AG04450 (cell line): ENCODE measurements around the gene UBE2J2. TPM values are rescaled to one million over a fixed set of nuclear protein-coding genes. Genes with fewer than 3 reads are reported as not detected.

Source experiments
- CTCF ChIA-PET: fragments of 300-600, 350-600 bp; formaldehyde crosslinking; extraction: SDS; loops from one replicate; lab custom pipeline; 2022; ENCODE audit warnings: antibody characterized with exemption, inconsistent platforms; lab: Charles Lee
- POLR2A ChIA-PET: fragments of 350-600 bp; formaldehyde crosslinking; extraction: SDS; loops from one replicate; lab custom pipeline; 2021; ENCODE audit warnings: antibody characterized with exemption, inconsistent platforms; lab: Yijun Ruan, JAX
- DNase-seq: peaks from one replicate; pipeline ENCODE4 v3.0.0-alpha.2; 2011; ENCODE audit warnings: low read depth, low spot score
- H3K27ac ChIP-seq: one replicate; pipeline ENCODE4 v1.5.1; 2012; ENCODE audit warnings: low read depth, low read length, control low read depth
- H3K27me3 ChIP-seq: one replicate; pipeline ENCODE4 v1.6.0; 2012; ENCODE audit warnings: low read length; ENCODE audit not compliant: control insufficient read depth, insufficient read depth
- H3K4me3 ChIP-seq: 2 replicates; pipeline ENCODE4 v1.5.1; 2011; ENCODE audit warnings: mild to moderate bottlenecking, low read depth, low read length, control low read depth
- H3K9me3 ChIP-seq: 2 replicates; pipeline ENCODE4 v1.5.1; 2012; ENCODE audit warnings: low read length; ENCODE audit not compliant: control insufficient read depth, insufficient read depth
- polyA plus RNA-seq: library from polyadenylated mRNA; depleted of rRNA; stranded (reverse); fragments of >200 nt; gene quantifications from 2 replicates; pipeline ENCODE4 v1.2.3, GENCODE V29; 2011
- TF ChIP-seq, protein P1 (sequence below): IDR thresholded peaks from 2 replicates; pipeline ENCODE4 v1.5.1; 2011; ENCODE audit warnings: low read depth, low read length, control low read depth, inconsistent platforms

UBE2J2 gene
- polyA plus RNA-seq, 1 experiment, result 31.1 TPM

DNA sequence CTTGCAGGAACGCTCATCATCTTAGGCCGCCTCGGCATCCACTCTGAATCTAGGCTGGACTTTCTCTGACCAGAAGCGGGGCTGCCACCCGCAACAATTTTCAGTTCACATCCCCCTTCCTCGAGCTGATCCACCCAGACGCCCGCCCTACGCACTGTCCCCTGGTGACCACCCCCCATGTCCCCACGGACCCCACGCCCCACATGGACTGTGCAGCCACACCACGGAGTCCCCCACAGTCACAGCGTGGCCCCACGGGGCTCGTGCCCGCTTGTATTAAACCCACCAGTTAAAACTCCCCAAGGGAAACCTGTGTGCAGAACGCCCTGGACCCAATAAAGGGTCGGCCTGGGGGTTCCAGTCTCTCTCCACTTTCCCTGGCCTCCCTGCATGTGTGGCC is 14.1 kb downstream of the UBE2J2 start:
- CTCF ChIA-PET, result no interaction called here
- H3K27ac ChIP-seq, result no peak overlapping the region
- POLR2A ChIA-PET, result no interaction called here
- peaks cover 4% of the 10 kb centered on the region; the same call in 1 of the 2 replicates for H3K9me3 ChIP-seq
- no peak for DNase-seq
- H3K4me3 ChIP-seq, result no peak overlapping the region
- TF ChIP-seq, protein P1, sequence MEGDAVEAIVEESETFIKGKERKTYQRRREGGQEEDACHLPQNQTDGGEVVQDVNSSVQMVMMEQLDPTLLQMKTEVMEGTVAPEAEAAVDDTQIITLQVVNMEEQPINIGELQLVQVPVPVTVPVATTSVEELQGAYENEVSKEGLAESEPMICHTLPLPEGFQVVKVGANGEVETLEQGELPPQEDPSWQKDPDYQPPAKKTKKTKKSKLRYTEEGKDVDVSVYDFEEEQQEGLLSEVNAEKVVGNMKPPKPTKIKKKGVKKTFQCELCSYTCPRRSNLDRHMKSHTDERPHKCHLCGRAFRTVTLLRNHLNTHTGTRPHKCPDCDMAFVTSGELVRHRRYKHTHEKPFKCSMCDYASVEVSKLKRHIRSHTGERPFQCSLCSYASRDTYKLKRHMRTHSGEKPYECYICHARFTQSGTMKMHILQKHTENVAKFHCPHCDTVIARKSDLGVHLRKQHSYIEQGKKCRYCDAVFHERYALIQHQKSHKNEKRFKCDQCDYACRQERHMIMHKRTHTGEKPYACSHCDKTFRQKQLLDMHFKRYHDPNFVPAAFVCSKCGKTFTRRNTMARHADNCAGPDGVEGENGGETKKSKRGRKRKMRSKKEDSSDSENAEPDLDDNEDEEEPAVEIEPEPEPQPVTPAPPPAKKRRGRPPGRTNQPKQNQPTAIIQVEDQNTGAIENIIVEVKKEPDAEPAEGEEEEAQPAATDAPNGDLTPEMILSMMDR, result no peak
- no peaks in the 10 kb centered on the region for H3K27me3 ChIP-seq

DNA sequence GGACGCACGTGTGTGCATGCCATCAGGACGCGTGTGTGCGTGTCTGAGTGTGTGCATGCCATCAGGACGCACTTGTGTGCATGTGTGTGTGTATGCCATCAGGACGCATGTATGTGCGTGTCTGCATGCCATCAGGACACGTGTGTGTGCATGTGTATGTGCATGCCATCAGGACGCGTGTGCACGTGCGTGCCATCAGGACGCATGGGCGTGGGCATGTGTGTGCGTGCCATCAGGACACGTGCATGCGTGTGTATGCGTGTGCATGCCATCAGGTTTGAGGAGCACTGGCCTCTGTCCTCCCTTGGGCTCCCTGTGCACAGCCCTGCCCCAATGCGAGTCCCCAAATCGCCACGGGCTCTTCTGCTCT is 14.6 kb downstream of the UBE2J2 start:
- Histone ChIP-seq H3K27ac (no peak overlapping the region), H3K9me3 (peaks cover 4% of the 10 kb centered on the region; the same call in 1 of the 2 replicates), H3K27me3 (no peaks in the 10 kb centered on the region), H3K4me3 (no peak overlapping the region)
- TF ChIP-seq, protein P1, result no peak
- ChIA-PET CTCF (no interaction called here), POLR2A (interaction anchor here (0.6 kb wide), 1 partner anchor 32 kb away, joined by 4 read pairs; no protein-coding TSS in a partner anchor)
- DNase-seq, result no peak

DNA sequence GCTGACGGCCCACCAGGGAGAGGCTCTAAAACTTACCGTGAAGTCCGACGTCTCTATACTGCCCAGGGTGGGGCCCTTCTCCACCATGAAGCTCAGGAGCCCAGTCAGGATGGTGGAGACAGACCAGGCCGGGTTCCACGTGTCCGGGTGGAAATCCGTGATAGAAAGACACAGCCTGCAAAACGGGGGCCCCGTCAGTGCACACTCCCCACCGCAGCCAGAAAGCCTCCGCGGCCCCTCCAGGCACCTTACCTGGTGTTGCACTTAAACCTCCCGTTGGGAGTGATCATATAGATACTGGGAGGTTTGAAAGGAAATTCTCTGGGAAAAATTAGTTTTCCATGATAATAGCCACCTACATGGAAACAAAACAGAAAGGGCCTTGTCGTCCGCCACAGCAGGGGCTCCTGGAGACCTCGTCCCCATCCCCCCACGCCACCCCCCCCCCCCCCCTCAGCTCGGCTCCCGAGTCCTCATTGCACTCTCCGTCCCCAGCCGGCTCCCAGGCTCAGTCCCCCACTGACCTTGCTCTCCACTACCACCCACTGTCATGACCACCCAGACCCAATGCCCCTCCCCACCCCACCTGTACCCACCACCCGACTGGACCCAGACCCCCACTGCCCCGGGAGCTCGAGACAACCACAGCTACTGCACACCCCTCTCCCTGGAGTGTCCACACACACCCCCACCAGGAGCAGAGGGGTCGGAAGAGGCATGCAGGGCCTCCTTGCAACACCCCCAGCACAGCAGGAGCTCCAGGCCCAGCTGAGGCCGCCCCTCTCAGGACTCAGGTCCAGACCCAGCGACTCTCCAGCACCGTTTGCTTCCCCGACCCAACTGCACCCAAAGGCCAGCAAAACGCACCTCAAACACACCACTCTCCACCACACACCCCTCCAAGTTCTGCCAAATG is 16.4 kb downstream of the UBE2J2 start:
- H3K27ac ChIP-seq, result no peak overlapping the region
- POLR2A ChIA-PET, result interaction anchor here (0.7 kb wide), 2 partner anchors 13 to 28 kb away, joined by 6 to 9 read pairs; no protein-coding TSS in a partner anchor
- CTCF ChIA-PET, result no interaction called here

DNA sequence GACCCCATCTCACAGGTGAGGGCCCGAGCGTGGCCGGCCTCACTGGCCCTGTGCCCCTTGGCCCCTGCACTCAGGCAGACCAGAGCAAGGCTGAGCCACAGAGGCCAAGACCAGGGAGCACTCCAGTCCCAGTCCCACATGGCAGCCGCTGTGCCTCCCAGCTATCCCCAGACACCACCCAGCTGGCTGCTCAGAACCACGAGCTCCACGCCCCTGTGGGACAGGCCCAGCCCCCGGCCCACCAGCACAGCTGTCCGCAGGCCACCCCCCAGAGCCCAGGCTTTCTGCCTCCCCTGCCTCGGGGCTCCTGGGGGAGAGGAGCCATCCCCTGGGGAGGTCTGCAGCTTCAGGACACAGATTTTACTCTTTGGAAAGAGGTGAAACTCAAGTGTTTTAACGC is 18.0 kb downstream of the UBE2J2 start:
- Histone ChIP-seq H3K4me3 (no peak overlapping the region), H3K27ac (no peak overlapping the region), H3K27me3 (no peaks in the 10 kb centered on the region), H3K9me3 (peaks cover 4% of the 10 kb centered on the region; the same call in 1 of the 2 replicates)
- CTCF ChIA-PET, result no interaction called here
- DNase-seq, result no peak
- POLR2A ChIA-PET, result no interaction called here
- TF ChIP-seq, protein P1, result no peak

More for the DNA sequence above, 16.4 kb downstream of the UBE2J2 start:
- peaks cover 4% of the 10 kb centered on the region; the same call in 1 of the 2 replicates for H3K9me3 ChIP-seq
- H3K27me3 ChIP-seq, result no peaks in the 10 kb centered on the region
- TF ChIP-seq, protein P1, result no peak
- no peak for DNase-seq
- no peak overlapping the region for H3K4me3 ChIP-seq

DNA sequence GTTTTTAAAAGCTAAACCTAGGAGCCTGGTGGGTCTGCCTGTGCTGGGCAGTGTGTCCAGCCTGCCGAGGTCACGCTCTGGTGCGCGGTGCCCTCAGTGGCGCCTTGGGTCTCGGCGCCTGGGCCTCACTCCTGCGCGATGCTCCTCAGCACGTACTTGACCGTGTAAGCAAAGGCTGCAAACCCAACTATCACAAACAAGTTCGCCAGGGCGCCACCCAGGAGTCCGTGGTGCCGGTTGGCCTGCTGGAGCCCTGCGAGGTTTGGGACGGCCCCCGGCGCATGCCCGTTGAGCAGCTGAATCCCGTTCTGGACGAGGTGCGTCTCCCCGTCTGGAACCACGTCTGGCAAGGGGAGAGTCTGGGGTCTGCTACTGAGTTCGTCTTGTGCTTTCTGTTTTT is 18.6 kb downstream of the UBE2J2 start:
- DNase-seq, result no peak
- Histone ChIP-seq H3K27me3 (no peaks in the 10 kb centered on the region), H3K27ac (no peak overlapping the region), H3K4me3 (no peak overlapping the region), H3K9me3 (peaks cover 4% of the 10 kb centered on the region; the same call in 1 of the 2 replicates)
- POLR2A ChIA-PET, result no interaction called here
- TF ChIP-seq, protein P1, result no peak
- CTCF ChIA-PET, result no interaction called here
